ENCODE data around the gene BAIAP3.

Gene BAIAP3

GRCh38 chr16:1371054-1371978, 37.9 kb downstream of the BAIAP3 start:
- DNase-seq (ENCODE audit: low spot score), result no peak

- DNase-seq (ENCODE audit: low spot score), result no peak
These were observed 39.0 kb downstream of the BAIAP3 start for GRCh38 chr16:1372292-1372950.

GRCh38 chr16:1374418-1375297, 41.2 kb downstream of the BAIAP3 start:
- DNase-seq (ENCODE audit: low spot score), result no peak

GRCh38 chr16:1375298-1375640, 41.8 kb downstream of the BAIAP3 start:
- DNase-seq (ENCODE audit: low spot score), result no peak

- DNase-seq (ENCODE audit: low spot score), result no peak
These were observed 42.4 kb downstream of the BAIAP3 start for GRCh38 chr16:1375741-1376410.

GRCh38 chr16:1377406-1378010, 44.1 kb downstream of the BAIAP3 start:
- no peak for DNase-seq (ENCODE audit: low spot score)

- no peak for DNase-seq (ENCODE audit: low spot score)
These were observed 44.8 kb downstream of the BAIAP3 start for GRCh38 chr16:1378087-1378803.

- peak; percentile 89 for DNase-seq (ENCODE audit: low spot score)
These were observed 45.4 kb downstream of the BAIAP3 start for GRCh38 chr16:1378804-1379303.

- DNase-seq (ENCODE audit: low spot score), result peak; percentile 94
These were observed 46.0 kb downstream of the BAIAP3 start for GRCh38 chr16:1379304-1380076.

- DNase-seq (ENCODE audit: low spot score), result no peak
These were observed 46.8 kb downstream of the BAIAP3 start for GRCh38 chr16:1380195-1380594.

- DNase-seq (ENCODE audit: low spot score), result no peak
These were observed 48.4 kb downstream of the BAIAP3 start for GRCh38 chr16:1381612-1382406.

- DNase-seq (ENCODE audit: low spot score), result no peak
These were observed 50.1 kb downstream of the BAIAP3 start for GRCh38 chr16:1383556-1383955.

- DNase-seq (ENCODE audit: low spot score), result no peak
These were observed 51.8 kb downstream of the BAIAP3 start for GRCh38 chr16:1385232-1385631.

GRCh38 chr16:1387331-1387730, 53.9 kb downstream of the BAIAP3 start:
- DNase-seq (ENCODE audit: low spot score), result no peak

GRCh38 chr16:1389762-1390161, 56.3 kb downstream of the BAIAP3 start:
- DNase-seq (ENCODE audit: low spot score), result no peak

- DNase-seq (ENCODE audit: low spot score), result no peak
These were observed 56.9 kb downstream of the BAIAP3 start for GRCh38 chr16:1390239-1390779.

- DNase-seq (ENCODE audit: low spot score), result no peak
These were observed 59.4 kb downstream of the BAIAP3 start for GRCh38 chr16:1392826-1393225.

GRCh38 chr16:1393613-1394176, 60.2 kb downstream of the BAIAP3 start:
- DNase-seq (ENCODE audit: low spot score), result no peak

All from GM03348 (cell line).